GM12878 (cell line): Measurements from ENCODE around the gene TUB. TPM values are rescaled to one million over a fixed set of nuclear protein-coding genes. Genes with fewer than 3 reads are reported as not detected.

ENCODE experiments used
- ATAC-seq: fragments of 200-7000 bp; cut with Tn5 transposase; 3 replicates; pipeline ENCODE4 v1.9.1; 2020; ENCODE audit warnings: mild to moderate bottlenecking, moderate library complexity
- BruUV-seq: library from RNA; stranded (reverse); fragments of 400-500 nt; replicated peaks from 2 replicates; lab custom pipeline; 2021; lab: Mats Ljungman, UMichigan
- CTCF ChIA-PET: fragments of 300-600 bp; sonication (Branson Sonifier 250); formaldehyde crosslinking; extraction: SDS; loops from one replicate; lab custom pipeline; 2021; ENCODE audit warnings: inconsistent platforms; lab: Yijun Ruan, JAX
- POLR2A ChIA-PET: fragments of 350-600 bp; formaldehyde crosslinking; extraction: SDS; loops from one replicate; lab custom pipeline; 2021; ENCODE audit warnings: inconsistent platforms; lab: Charles Lee
- RAD21 ChIA-PET: fragments of 300-600 bp; sonication (Branson Sonifier 250); formaldehyde crosslinking; loops from one replicate; lab custom pipeline; 2023; ENCODE audit warnings: antibody characterized with exemption; ENCODE audit not compliant: unreplicated experiment; lab: Charles Lee
- SMC1A ChIA-PET: fragments of 300-600 bp; sonication (Branson Sonifier 250); formaldehyde crosslinking; loops from one replicate; lab custom pipeline; 2023; ENCODE audit not compliant: unreplicated experiment, uncharacterized antibody; lab: Charles Lee
- DNase-seq: peaks from one replicate; pipeline ENCODE4 v3.0.0-alpha.2; 2011; ENCODE audit warnings: low read depth, low spot score
- FAIRE-seq: peaks from 3 replicates; lab custom pipeline; 2011; peaks lifted over from hg19 to GRCh38; lab: Jason Lieb, UNC
- H2AFZ ChIP-seq: 2 replicates; pipeline ENCODE4 v1.6.0; 2011; ENCODE audit warnings: low read depth, low read length, control low read depth; ENCODE audit not compliant: control insufficient read depth
- H3K27ac ChIP-seq: 2 replicates; pipeline ENCODE4 v1.5.1; 2011; ENCODE audit warnings: control low read depth; ENCODE audit not compliant: control insufficient read depth, insufficient read depth
- H3K27me3 ChIP-seq, 2 experiments: replicated peaks in 1 of 2; 2 replicates each; pipeline versions ENCODE4 v1.6.0 to v1.6.1; 2011; ENCODE audit warnings: low read length in 1 of 2; ENCODE audit not compliant: control insufficient read depth in 2 of 2, insufficient read depth in 2 of 2
- H3K36me3 ChIP-seq, 2 experiments: 2 replicates each; pipeline ENCODE4 v1.5.1; 2011; ENCODE audit warnings: low read length in 1 of 2; ENCODE audit not compliant: control insufficient read depth in 2 of 2, insufficient read depth in 2 of 2
- H3K4me1 ChIP-seq: 2 replicates; pipeline ENCODE4 v1.6.1; 2011; ENCODE audit warnings: mild to moderate bottlenecking, low read length, moderate library complexity, mixed read lengths; ENCODE audit not compliant: control insufficient read depth, insufficient read depth
- H3K4me2 ChIP-seq: 2 replicates; pipeline ENCODE4 v1.6.0; 2011; ENCODE audit warnings: control low read depth; ENCODE audit not compliant: control insufficient read depth, insufficient read depth
- H3K4me3 ChIP-seq: fragments of 200-600 bp; sonication (generic); 2 replicates; pipeline ENCODE4 v1.5.1; 2016
- H3K79me2 ChIP-seq: 2 replicates; pipeline ENCODE4 v1.6.0; 2011; ENCODE audit warnings: low read length; ENCODE audit not compliant: control insufficient read depth, insufficient read depth
- H3K9ac ChIP-seq: 2 replicates; pipeline ENCODE4 v1.8.0; 2011; ENCODE audit warnings: low read length, control low read depth, mixed read lengths; ENCODE audit not compliant: control insufficient read depth, insufficient read depth
- H3K9me3 ChIP-seq: replicated peaks from 3 replicates; pipeline ENCODE4 v1.5.1; 2011; ENCODE audit warnings: mild to moderate bottlenecking, low read length; ENCODE audit not compliant: control insufficient read depth, insufficient read depth
- H4K20me1 ChIP-seq: 2 replicates; pipeline ENCODE4 v1.6.0; 2011; ENCODE audit not compliant: control insufficient read depth, insufficient read depth
- BCL11A ChIP-seq: IDR thresholded peaks from 2 replicates; pipeline ENCODE4 v1.6.1; 2011; ENCODE audit warnings: low read depth, low read length
- DPF2 ChIP-seq: fragments of 450-650 bp; IDR thresholded peaks from 2 replicates; pipeline ENCODE4 v1.6.1; 2017; ENCODE audit warnings: mild to moderate bottlenecking
- E2F4 ChIP-seq: IDR thresholded peaks from 2 replicates; pipeline ENCODE4 v1.6.1; 2012; ENCODE audit warnings: low read depth, low read length, improper control_type of control experiment
- EP300 ChIP-seq, 2 experiments: fragments of 150-350 bp in 1 of 2; IDR thresholded peaks; 2 replicates each; pipeline ENCODE4 v1.6.1; 2011 to 2012; ENCODE audit warnings: low read depth in 2 of 2, low read length in 2 of 2, borderline replicate concordance in 1 of 2, improper control_type of control experiment in 1 of 2, inconsistent platforms in 1 of 2; ENCODE audit not compliant: control insufficient read depth in 1 of 2
- HDGF ChIP-seq: fragments of 450-650 bp; IDR thresholded peaks from 2 replicates; pipeline ENCODE4 v1.6.1; 2016; ENCODE audit warnings: antibody characterized with exemption
- HSF1 ChIP-seq: fragments of 150-350 bp; IDR thresholded peaks from 2 replicates; pipeline ENCODE4 v1.6.1; 2014; ENCODE audit warnings: mild to moderate bottlenecking, low read depth, low read length
- MAX ChIP-seq: IDR thresholded peaks from 2 replicates; pipeline ENCODE4 v1.6.1; 2012; ENCODE audit warnings: low read depth, low read length, improper control_type of control experiment
- NR2C2 ChIP-seq: IDR thresholded peaks from 2 replicates; pipeline ENCODE4 v1.6.1; 2011; ENCODE audit warnings: borderline replicate concordance, low read depth; ENCODE audit not compliant: control insufficient read depth, insufficient read length
- POLR2AphosphoS2 ChIP-seq: IDR thresholded peaks from 2 replicates; pipeline ENCODE4 v1.6.1; 2011; ENCODE audit warnings: low read depth, mild to moderate bottlenecking, low read length, improper control_type of control experiment, moderate library complexity
- RCOR1 ChIP-seq: conservative IDR thresholded peaks from 2 replicates; pipeline ENCODE4 v1.6.1; 2012; ENCODE audit warnings: low read depth, low read length, improper control_type of control experiment
- SMAD5 ChIP-seq: IDR thresholded peaks from 2 replicates; pipeline ENCODE4 v1.6.1; 2016; ENCODE audit warnings: antibody characterized with exemption, low read depth
- STAT3 ChIP-seq: IDR thresholded peaks from 2 replicates; pipeline ENCODE4 v1.6.1; 2011; ENCODE audit warnings: low read depth, low read length, improper control_type of control experiment
- USF1 ChIP-seq: IDR thresholded peaks from 2 replicates; pipeline ENCODE4 v1.6.1; 2011; ENCODE audit warnings: borderline replicate concordance, low read depth, mild to moderate bottlenecking, moderate library complexity, mixed read lengths, low read length; ENCODE audit not compliant: insufficient read depth; ENCODE audit errors: extremely low read length
- WGBS: methylation state at CpG from one replicate; pipeline ENCODE4 v1.1.6; 2016; ENCODE audit warnings: low lambda C conversion rate; ENCODE audit not compliant: insufficient replicate concordance, insufficient coverage; ENCODE audit errors: missing lambda C conversion rate; 5-methylcytosine and 5-hydroxymethylcytosine counted together
- in situ Hi-C: fragments of 300-500 bp; cut with MboI; formaldehyde crosslinking; loops from 9 replicates; pipeline ENCODE4 v1.14.3; 2018; ENCODE audit warnings: mixed read lengths
- intact Hi-C: fragments of 100-400 bp; cut with micrococcal nuclease; formaldehyde crosslinking; loops from one replicate; pipeline ENCODE4 v1.14.2; 2022; ENCODE audit not compliant: unreplicated experiment
- polyA plus RNA-seq, 11 experiments: library from polyadenylated mRNA; depleted of rRNA in 4 of 11; unstranded in 6 of 11; stranded (reverse) in 5 of 11; fragments of >200 nt; fragmentation: Nextera tagmentation in 4 of 11; fragmentation: Illumina TruSeq in 1 of 11; extraction: Ambion mirVana in 4 of 11; extraction: Trizol in 1 of 11; gene quantifications; 1 replicate in 1 of 11; 2 replicates in 10 of 11; pipeline versions ENCODE4 v1.2.1 to v1.2.3, GENCODE V29; 2011 to 2016; ENCODE audit warnings: inconsistent platforms in 2 of 11, missing spikeins in 2 of 11, low read depth in 1 of 11
- total RNA-seq, 4 experiments: library from RNA; depleted of rRNA in 3 of 4; stranded (reverse); fragments of >200 nt in 3 of 4; fragmentation: Illumina TruSeq in 1 of 4; extraction: Trizol in 1 of 4; gene quantifications; 2 replicates each; pipeline versions ENCODE4 v1.2.1 to v1.2.3, GENCODE V29; 2013 to 2021
- TF ChIP-seq, protein P1 (sequence below): fragments of 450-650 bp; IDR thresholded peaks from 2 replicates; pipeline ENCODE4 v1.6.1; 2017; ENCODE audit warnings: borderline replicate concordance

Gene TUB
- total and polyA plus RNA-seq, 10 of the 15 experiments (the other 5 are each of a cell fraction or from before 2014, with no cell fraction given): 0.01 to 0.06 (median 0.03) TPM; not detected in 6

- TF ChIP-seq E2F4 (no peak), SMAD5 (no peak)
These were observed 48.9 kb upstream of the TUB start (continued) for GRCh38 chr11:8032122-8032521.

GRCh38 chr11:8032576-8033304, 48.3 kb upstream of the TUB start:
- H3K9me3 ChIP-seq: no peaks in the 10 kb centered on the region
- no peak for DNase-seq
- no peak overlapping the region for H3K4me3 ChIP-seq
- H3K79me2 ChIP-seq: no peaks in the 10 kb centered on the region
- H3K27ac ChIP-seq: no peak overlapping the region
- FAIRE-seq: no peak
- intact Hi-C loops (loop anchor here (1.0 to 10.0 kb wide), 3 partner anchors 38 to 172 kb away; no protein-coding TSS in a partner anchor), in situ Hi-C loops (no loop called here)
- H3K4me1 ChIP-seq: no peaks in the 10 kb centered on the region
- ChIA-PET SMC1A (interaction anchor here (0.9 to 2.7 kb wide), 12 partner anchors 11 to 169 kb away, joined by 3 to 21 read pairs (median 4); no protein-coding TSS in a partner anchor), CTCF (interaction anchor here (0.5 to 3.6 kb wide), 27 partner anchors 10 to 595 kb away, joined by 3 to 77 read pairs (median 5); partner anchors contain the start of gene EIF3F), POLR2A (no interaction called here), RAD21 (interaction anchor here (1.0 to 4.1 kb wide), 11 partner anchors 21 to 69 kb away, joined by 3 to 30 read pairs (median 5); partner anchors contain the start of gene EIF3F)
- no peaks in the 10 kb centered on the region for H3K36me3 ChIP-seq
- H3K4me2 ChIP-seq: no peak overlapping the region
- BruUV-seq: no TSS peak
- ATAC-seq: no peak
- WGBS: 27% methylated on average over 17 of the region's 20 CpGs
- no peak overlapping the region for H2AFZ ChIP-seq
- H3K27me3 ChIP-seq: no peaks in the 10 kb centered on the region; a peak in 1 of 4 replicates
- no peaks in the 10 kb centered on the region for H4K20me1 ChIP-seq
- no peak overlapping the region for H3K9ac ChIP-seq
- TF ChIP-seq HSF1: no peak
- no peak for TF ChIP-seq RCOR1
- TF ChIP-seq MAX: no peak
- TF ChIP-seq USF1: no peak
- no peak for TF ChIP-seq STAT3
- no peak for TF ChIP-seq EP300 (IDR thresholded peaks at IDR 0.05; ENCODE audit: borderline replicate concordance in 1 of 2, control insufficient read depth in 1 of 2, low read depth in 2 of 2, low read length in 2 of 2)
- TF ChIP-seq POLR2AphosphoS2: no peak
- no peak for TF ChIP-seq HDGF
- TF ChIP-seq BCL11A: no peak
- no peak for TF ChIP-seq DPF2
- no peak for TF ChIP-seq E2F4
- no peak for TF ChIP-seq NR2C2
- TF ChIP-seq, protein P1, sequence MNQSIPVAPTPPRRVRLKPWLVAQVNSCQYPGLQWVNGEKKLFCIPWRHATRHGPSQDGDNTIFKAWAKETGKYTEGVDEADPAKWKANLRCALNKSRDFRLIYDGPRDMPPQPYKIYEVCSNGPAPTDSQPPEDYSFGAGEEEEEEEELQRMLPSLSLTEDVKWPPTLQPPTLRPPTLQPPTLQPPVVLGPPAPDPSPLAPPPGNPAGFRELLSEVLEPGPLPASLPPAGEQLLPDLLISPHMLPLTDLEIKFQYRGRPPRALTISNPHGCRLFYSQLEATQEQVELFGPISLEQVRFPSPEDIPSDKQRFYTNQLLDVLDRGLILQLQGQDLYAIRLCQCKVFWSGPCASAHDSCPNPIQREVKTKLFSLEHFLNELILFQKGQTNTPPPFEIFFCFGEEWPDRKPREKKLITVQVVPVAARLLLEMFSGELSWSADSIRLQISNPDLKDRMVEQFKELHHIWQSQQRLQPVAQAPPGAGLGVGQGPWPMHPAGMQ: no peak
